ENCODE measurements around the gene NME2.

DNA sequence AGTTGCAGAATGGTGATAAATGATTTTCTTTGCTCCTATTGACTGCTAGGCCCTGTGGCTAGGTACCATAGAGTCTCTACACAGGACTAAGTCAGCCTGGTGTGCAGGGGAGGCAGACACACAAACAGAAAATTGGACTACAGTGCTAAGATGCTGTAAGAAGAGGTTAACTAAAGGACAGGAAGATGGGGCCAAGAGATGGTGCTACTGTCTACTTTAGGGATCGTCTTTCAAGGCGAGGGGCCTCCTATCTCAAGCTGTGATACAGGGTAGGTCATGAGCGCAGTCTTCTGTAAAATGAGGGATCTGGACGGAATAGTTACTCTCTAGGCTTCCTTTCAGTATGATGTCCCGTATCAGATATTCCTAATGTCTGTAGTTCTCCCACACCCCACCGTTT, 12.0 kb upstream of the NME2 start:
- TF ChIP-seq, protein P1, sequence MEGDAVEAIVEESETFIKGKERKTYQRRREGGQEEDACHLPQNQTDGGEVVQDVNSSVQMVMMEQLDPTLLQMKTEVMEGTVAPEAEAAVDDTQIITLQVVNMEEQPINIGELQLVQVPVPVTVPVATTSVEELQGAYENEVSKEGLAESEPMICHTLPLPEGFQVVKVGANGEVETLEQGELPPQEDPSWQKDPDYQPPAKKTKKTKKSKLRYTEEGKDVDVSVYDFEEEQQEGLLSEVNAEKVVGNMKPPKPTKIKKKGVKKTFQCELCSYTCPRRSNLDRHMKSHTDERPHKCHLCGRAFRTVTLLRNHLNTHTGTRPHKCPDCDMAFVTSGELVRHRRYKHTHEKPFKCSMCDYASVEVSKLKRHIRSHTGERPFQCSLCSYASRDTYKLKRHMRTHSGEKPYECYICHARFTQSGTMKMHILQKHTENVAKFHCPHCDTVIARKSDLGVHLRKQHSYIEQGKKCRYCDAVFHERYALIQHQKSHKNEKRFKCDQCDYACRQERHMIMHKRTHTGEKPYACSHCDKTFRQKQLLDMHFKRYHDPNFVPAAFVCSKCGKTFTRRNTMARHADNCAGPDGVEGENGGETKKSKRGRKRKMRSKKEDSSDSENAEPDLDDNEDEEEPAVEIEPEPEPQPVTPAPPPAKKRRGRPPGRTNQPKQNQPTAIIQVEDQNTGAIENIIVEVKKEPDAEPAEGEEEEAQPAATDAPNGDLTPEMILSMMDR (IDR thresholded peaks at IDR 0.05; ENCODE audit: low read depth, low read length, missing input control), result no peak
- TF ChIP-seq RXRA (IDR thresholded peaks at IDR 0.05), result no peak
- TF ChIP-seq, protein P2, sequence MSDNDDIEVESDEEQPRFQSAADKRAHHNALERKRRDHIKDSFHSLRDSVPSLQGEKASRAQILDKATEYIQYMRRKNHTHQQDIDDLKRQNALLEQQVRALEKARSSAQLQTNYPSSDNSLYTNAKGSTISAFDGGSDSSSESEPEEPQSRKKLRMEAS (IDR thresholded peaks at IDR 0.05), result no peak
- TF ChIP-seq ATF3 (IDR thresholded peaks at IDR 0.05), result no peak
- no peak for TF ChIP-seq EGR1 (IDR thresholded peaks at IDR 0.05; ENCODE audit: low read depth in 2 of 2)
- no peak for TF ChIP-seq JUND (IDR thresholded peaks at IDR 0.05)
- TF ChIP-seq YY1 (IDR thresholded peaks at IDR 0.05), result no peak
- TF ChIP-seq RAD21 (IDR thresholded peaks at IDR 0.05), result no peak
- TF ChIP-seq, protein P3, sequence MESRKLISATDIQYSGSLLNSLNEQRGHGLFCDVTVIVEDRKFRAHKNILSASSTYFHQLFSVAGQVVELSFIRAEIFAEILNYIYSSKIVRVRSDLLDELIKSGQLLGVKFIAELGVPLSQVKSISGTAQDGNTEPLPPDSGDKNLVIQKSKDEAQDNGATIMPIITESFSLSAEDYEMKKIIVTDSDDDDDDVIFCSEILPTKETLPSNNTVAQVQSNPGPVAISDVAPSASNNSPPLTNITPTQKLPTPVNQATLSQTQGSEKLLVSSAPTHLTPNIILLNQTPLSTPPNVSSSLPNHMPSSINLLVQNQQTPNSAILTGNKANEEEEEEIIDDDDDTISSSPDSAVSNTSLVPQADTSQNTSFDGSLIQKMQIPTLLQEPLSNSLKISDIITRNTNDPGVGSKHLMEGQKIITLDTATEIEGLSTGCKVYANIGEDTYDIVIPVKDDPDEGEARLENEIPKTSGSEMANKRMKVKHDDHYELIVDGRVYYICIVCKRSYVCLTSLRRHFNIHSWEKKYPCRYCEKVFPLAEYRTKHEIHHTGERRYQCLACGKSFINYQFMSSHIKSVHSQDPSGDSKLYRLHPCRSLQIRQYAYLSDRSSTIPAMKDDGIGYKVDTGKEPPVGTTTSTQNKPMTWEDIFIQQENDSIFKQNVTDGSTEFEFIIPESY (IDR thresholded peaks at IDR 0.05), result no peak
- TF ChIP-seq GABPA (IDR thresholded peaks at IDR 0.05 in 1 of 2, conservative IDR thresholded peaks at IDR 0.05 in 1 of 2), result no peak
- TF ChIP-seq, protein P4, sequence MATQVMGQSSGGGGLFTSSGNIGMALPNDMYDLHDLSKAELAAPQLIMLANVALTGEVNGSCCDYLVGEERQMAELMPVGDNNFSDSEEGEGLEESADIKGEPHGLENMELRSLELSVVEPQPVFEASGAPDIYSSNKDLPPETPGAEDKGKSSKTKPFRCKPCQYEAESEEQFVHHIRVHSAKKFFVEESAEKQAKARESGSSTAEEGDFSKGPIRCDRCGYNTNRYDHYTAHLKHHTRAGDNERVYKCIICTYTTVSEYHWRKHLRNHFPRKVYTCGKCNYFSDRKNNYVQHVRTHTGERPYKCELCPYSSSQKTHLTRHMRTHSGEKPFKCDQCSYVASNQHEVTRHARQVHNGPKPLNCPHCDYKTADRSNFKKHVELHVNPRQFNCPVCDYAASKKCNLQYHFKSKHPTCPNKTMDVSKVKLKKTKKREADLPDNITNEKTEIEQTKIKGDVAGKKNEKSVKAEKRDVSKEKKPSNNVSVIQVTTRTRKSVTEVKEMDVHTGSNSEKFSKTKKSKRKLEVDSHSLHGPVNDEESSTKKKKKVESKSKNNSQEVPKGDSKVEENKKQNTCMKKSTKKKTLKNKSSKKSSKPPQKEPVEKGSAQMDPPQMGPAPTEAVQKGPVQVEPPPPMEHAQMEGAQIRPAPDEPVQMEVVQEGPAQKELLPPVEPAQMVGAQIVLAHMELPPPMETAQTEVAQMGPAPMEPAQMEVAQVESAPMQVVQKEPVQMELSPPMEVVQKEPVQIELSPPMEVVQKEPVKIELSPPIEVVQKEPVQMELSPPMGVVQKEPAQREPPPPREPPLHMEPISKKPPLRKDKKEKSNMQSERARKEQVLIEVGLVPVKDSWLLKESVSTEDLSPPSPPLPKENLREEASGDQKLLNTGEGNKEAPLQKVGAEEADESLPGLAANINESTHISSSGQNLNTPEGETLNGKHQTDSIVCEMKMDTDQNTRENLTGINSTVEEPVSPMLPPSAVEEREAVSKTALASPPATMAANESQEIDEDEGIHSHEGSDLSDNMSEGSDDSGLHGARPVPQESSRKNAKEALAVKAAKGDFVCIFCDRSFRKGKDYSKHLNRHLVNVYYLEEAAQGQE (IDR thresholded peaks at IDR 0.05), result no peak
- TF ChIP-seq SP1 (IDR thresholded peaks at IDR 0.05), result no peak
- TF ChIP-seq NR2F2 (IDR thresholded peaks at IDR 0.05), result no peak
